Lower lobe of right lung (tissue), 2 donors: ENCODE measurements around the gene FGF1. TPM values are rescaled to one million over a fixed set of nuclear protein-coding genes. Genes with fewer than 3 reads are reported as not detected.

Experiments used
- ATAC-seq, 2 donors: fragments of 200-7000 bp; cut with Tn5 transposase; one replicate each; pipeline ENCODE4 v1.9.1; 2020 to 2022; ENCODE audit warnings: mild to moderate bottlenecking in 2 of 2, moderate library complexity in 2 of 2
- DNase-seq: peaks from one replicate; pipeline ENCODE4 v3.0.0-alpha.2; 2020
- H3K27ac ChIP-seq: fragments of 200-600 bp; one replicate; pipeline ENCODE4 v1.8.0; 2022
- H3K27me3 ChIP-seq: fragments of 200-600 bp; one replicate; pipeline ENCODE4 v1.8.0; 2022; ENCODE audit warnings: low read depth
- H3K36me3 ChIP-seq: fragments of 200-600 bp; one replicate; pipeline ENCODE4 v1.8.0; 2022; ENCODE audit warnings: mild to moderate bottlenecking
- H3K4me1 ChIP-seq: fragments of 200-600 bp; one replicate; pipeline ENCODE4 v1.8.0; 2022
- H3K4me3 ChIP-seq: fragments of 200-600 bp; one replicate; pipeline ENCODE4 v1.8.0; 2022; ENCODE audit warnings: mild to moderate bottlenecking
- H3K9me3 ChIP-seq: fragments of 200-600 bp; one replicate; pipeline ENCODE4 v1.8.0; 2022
- intact Hi-C: fragments of 100-400 bp; cut with DNase I; formaldehyde crosslinking; loops from one replicate; pipeline ENCODE4 v1.11.0; 2022
- total RNA-seq: library from RNA; stranded (reverse); fragmentation: NEBNext Ultra II Directional; extraction: Animal tissue kit (Norgen Biotek cat#: 25700); gene quantifications from one replicate; pipeline ENCODE4 v1.2.1, GENCODE V29; 2021
- TF ChIP-seq, protein P1 (sequence below): fragments of 200-600 bp; IDR thresholded peaks from one replicate; pipeline ENCODE4 v1.8.0; 2022; ENCODE audit warnings: antibody characterized with exemption, mild to moderate bottlenecking
- donor health status: DM: no; HTN: yes; CAD: no; lungs with severe emphysema.

Gene FGF1
- total RNA-seq, 1 donor from 2014 or later, result 0.97 TPM

DNA sequence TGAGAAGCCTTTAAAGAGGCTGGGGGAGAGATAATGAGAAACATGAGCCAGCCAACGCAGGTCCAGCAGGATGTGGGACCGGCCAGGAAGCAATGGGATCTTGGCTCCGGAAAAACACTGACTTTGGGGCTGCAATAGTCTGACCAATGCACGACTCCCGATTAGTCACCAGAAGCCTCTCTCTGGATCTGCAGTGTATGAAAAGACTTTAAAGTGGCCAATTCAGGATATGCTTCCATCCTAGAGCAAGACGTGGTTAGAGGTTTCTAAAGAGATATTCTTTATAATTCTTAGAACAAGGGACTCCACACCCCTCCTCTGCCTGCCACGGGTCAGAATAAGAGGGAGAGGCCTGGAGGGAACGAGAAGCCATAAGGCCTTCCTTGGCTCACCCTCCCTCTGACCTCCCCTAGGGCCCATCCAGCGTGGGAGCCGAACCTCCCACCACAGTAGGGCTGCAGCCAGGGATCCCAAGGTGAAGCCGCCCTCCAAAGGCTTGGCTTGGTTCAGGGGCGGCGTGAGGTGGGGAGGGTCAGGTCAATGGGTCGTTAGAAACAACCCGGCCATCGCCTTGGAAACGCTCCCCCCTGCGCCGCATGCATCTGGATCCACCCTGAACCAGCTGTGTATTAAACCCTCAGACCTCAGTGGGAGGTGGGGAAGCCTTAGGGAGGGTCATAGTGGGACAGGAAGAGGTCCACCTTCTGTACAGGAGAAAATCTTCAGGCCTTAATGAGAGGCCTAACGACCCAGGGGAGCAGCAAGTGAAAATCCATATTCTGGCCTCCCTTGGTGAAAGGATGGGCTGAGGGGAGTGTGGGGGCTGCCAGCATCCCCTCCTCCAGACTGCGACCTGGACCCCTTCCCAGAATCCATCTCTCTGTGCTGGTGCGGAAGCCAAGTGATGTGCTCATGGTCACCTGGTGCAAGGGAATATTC lies 11.1 kb downstream of the FGF1 start:
- H3K4me3 ChIP-seq, result no peak overlapping the region
- DNase-seq (no peak), ATAC-seq (no peak)
- H3K9me3 ChIP-seq, result no peaks in the 10 kb centered on the region
- TF ChIP-seq, protein P1, sequence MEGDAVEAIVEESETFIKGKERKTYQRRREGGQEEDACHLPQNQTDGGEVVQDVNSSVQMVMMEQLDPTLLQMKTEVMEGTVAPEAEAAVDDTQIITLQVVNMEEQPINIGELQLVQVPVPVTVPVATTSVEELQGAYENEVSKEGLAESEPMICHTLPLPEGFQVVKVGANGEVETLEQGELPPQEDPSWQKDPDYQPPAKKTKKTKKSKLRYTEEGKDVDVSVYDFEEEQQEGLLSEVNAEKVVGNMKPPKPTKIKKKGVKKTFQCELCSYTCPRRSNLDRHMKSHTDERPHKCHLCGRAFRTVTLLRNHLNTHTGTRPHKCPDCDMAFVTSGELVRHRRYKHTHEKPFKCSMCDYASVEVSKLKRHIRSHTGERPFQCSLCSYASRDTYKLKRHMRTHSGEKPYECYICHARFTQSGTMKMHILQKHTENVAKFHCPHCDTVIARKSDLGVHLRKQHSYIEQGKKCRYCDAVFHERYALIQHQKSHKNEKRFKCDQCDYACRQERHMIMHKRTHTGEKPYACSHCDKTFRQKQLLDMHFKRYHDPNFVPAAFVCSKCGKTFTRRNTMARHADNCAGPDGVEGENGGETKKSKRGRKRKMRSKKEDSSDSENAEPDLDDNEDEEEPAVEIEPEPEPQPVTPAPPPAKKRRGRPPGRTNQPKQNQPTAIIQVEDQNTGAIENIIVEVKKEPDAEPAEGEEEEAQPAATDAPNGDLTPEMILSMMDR, result no peak
- no peaks in the 10 kb centered on the region for H3K4me1 ChIP-seq
- intact Hi-C loops, result no loop called here
- no peaks in the 10 kb centered on the region for H3K27me3 ChIP-seq
- H3K36me3 ChIP-seq, result no peaks in the 10 kb centered on the region
- no peak overlapping the region for H3K27ac ChIP-seq

DNA sequence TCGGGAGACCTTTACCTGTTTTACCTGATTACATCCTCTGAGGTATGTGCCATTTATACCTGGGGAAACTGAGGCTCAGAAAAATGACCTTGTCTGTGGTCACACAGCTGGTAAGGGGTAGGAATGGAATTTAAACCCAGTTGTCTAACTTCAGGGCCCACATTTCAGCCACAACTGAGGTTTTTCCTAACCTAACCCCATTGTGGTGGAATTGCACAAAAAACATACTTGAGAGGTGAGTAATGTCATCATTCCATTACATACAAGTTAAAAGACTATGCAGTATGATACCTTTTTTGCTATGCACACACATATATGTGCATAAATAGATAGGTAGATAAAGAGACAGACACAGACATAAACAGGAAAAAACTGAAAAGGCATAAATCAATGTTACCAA lies 14.1 kb downstream of the FGF1 start:
- Histone ChIP-seq H3K4me3 (no peak overlapping the region), H3K36me3 (no peaks in the 10 kb centered on the region), H3K27me3 (no peaks in the 10 kb centered on the region), H3K9me3 (no peaks in the 10 kb centered on the region), H3K27ac (no peak overlapping the region), H3K4me1 (no peaks in the 10 kb centered on the region)
- TF ChIP-seq, protein P1, result no peak
- intact Hi-C loops, result no loop called here
- no peak for DNase-seq
- no peak for ATAC-seq

DNA sequence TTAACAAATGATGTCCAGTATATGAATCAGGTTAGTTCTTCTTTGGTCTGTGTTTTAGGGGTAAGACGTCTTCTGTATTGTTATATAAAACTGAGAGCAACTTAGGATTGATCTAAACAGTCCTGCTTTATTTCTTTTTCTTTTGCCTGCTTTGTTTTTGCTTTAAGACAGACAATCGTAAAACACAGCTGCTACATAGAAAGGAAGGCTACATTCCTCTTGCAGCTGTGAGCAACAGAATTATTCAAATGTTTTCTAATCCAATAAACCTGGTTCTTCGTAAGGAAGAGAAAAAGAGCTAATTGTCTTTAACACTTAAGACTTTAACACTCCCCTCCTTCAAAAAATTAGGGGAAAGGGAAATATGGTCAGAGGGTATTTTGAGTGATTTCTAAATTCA lies 14.6 kb downstream of the FGF1 start:
- no peaks in the 10 kb centered on the region for H3K9me3 ChIP-seq
- H3K27me3 ChIP-seq, result no peaks in the 10 kb centered on the region
- intact Hi-C loops, result no loop called here
- no peaks in the 10 kb centered on the region for H3K4me1 ChIP-seq
- no peak overlapping the region for H3K27ac ChIP-seq
- no peak overlapping the region for H3K4me3 ChIP-seq
- ATAC-seq, result no peak
- TF ChIP-seq, protein P1, result no peak
- DNase-seq, result no peak
- H3K36me3 ChIP-seq, result no peaks in the 10 kb centered on the region

DNA sequence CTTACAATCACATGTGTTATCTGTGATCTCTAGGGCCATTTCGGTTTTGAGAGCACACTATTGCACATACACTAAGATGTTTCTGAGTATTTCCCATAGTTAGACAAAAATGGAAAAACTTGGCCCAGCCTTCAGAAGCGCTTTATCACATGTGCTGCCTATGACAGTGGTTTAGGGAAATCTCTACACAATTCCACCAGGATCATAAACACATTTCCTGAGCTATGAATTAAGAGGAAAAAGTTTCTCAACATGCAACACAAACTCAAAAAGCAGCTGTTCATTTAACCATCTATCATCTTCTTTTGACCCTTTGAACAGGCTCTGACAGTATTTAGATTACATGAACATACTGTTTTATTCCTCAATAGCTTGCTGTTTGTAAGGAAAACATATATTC lies 15.1 kb downstream of the FGF1 start:
- intact Hi-C loops, result no loop called here
- Histone ChIP-seq H3K9me3 (no peaks in the 10 kb centered on the region), H3K4me1 (no peaks in the 10 kb centered on the region), H3K27ac (no peak overlapping the region), H3K27me3 (no peaks in the 10 kb centered on the region), H3K36me3 (no peaks in the 10 kb centered on the region), H3K4me3 (no peak overlapping the region)
- DNase-seq (no peak), ATAC-seq (no peak)
- TF ChIP-seq, protein P1, result no peak

DNA sequence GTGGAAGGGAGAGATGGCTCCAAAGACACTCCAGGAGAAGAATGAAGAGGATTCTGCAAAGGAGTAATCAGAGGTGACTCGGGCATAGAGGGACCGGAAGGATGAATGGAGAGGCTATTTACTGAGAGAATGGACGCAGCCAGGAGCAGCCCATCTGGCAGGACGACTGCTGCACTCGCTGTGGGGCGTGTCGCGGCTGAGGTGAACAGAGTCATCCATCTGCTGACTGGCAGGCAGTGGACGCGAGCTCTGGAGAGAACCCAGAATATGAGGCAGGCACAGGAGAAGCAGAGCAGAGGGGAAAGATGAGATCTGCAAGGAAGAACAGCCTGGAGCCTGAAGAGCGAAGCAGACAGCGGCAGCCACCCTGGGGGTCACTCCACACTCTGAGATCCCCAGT lies 16.4 kb downstream of the FGF1 start:
- Histone ChIP-seq H3K27ac (no peak overlapping the region), H3K4me1 (no peaks in the 10 kb centered on the region), H3K4me3 (no peak overlapping the region), H3K27me3 (no peaks in the 10 kb centered on the region), H3K9me3 (no peaks in the 10 kb centered on the region), H3K36me3 (no peaks in the 10 kb centered on the region)
- TF ChIP-seq, protein P1, result no peak
- intact Hi-C loops, result no loop called here
- no peak for ATAC-seq
- DNase-seq, result no peak
